Measurements from ENCODE around the gene ASF1B.

ASF1B gene

GRCh38 chr19:14089662-14090508, 46.5 kb downstream of the ASF1B start:
- FAIRE-seq (no peak), DNase-seq (ENCODE audit: insufficient read length, low spot score) (peak; percentile 75)

- DNase-seq (ENCODE audit: insufficient read length, low spot score) = no peak
- peak; percentile 78 for FAIRE-seq
Measured at GRCh38 chr19:14089412-14089661, 47.1 kb downstream of the ASF1B start.

GRCh38 chr19:14088634-14089411, 47.6 kb downstream of the ASF1B start:
- FAIRE-seq (peak; percentile 11), DNase-seq (ENCODE audit: insufficient read length, low spot score) (no peak)

GRCh38 chr19:14086098-14086497, 50.3 kb downstream of the ASF1B start:
- DNase-seq (ENCODE audit: insufficient read length, low spot score) (no peak), FAIRE-seq (no peak)

- DNase-seq (ENCODE audit: insufficient read length, low spot score) = no peak
- no peak for FAIRE-seq
Measured at GRCh38 chr19:14085309-14085995, 50.9 kb downstream of the ASF1B start, which contains the start of gene C19orf67. TSS of gene C19orf67 (minus strand) at chr19:14085783. CDS start at chr19:14085627, 156 bp downstream.

- no peak for FAIRE-seq
- no peak for DNase-seq (ENCODE audit: insufficient read length, low spot score)
Measured at GRCh38 chr19:14082675-14082960, 53.8 kb downstream of the ASF1B start.

- no peak for DNase-seq (ENCODE audit: insufficient read length, low spot score)
- FAIRE-seq = peak; percentile 79
Measured at GRCh38 chr19:14081797-14082674, 54.4 kb downstream of the ASF1B start.

- FAIRE-seq (peak; percentile 99), DNase-seq (ENCODE audit: insufficient read length, low spot score) (peak; percentile 99)
Measured at GRCh38 chr19:14080887-14081796, 55.2 kb downstream of the ASF1B start.

GRCh38 chr19:14078411-14078810, 58.0 kb downstream of the ASF1B start:
- no peak for DNase-seq (ENCODE audit: insufficient read length, low spot score)
- no peak for FAIRE-seq

- FAIRE-seq = peak; percentile 21
- no peak for DNase-seq (ENCODE audit: insufficient read length, low spot score)
Measured at GRCh38 chr19:14073925-14074838, 62.2 kb downstream of the ASF1B start.

GRCh38 chr19:14073261-14073924, 63.0 kb downstream of the ASF1B start:
- DNase-seq (ENCODE audit: insufficient read length, low spot score) = peak; percentile 73

GRCh38 chr19:14072535-14073260, 63.7 kb downstream of the ASF1B start, which contains the start of gene MISP3:
TSS of gene MISP3 (plus strand) at chr19:14072786. CDS start at chr19:14073310, 524 bp downstream.
- DNase-seq (ENCODE audit: insufficient read length, low spot score) = no peak
- FAIRE-seq = no peak

More at GRCh38 chr19:14073261-14073924, 63.0 kb downstream of the ASF1B start:
- FAIRE-seq = peak; percentile 26

- DNase-seq (ENCODE audit: insufficient read length, low spot score) = no peak
- no peak for FAIRE-seq
Measured at GRCh38 chr19:14070268-14071050, 65.9 kb downstream of the ASF1B start.

All from GM19239 (cell line).